HG02571 (cell line): Measurements from ENCODE around the gene PPIL4.
A peak's percentile ranks its signal among the peaks of the same experiment; 100 is the strongest.

Experiments used
- ATAC-seq: cut with Tn5 transposase; IDR thresholded peaks from one replicate; pipeline ENCODE4 v1.9.1; 2021; ENCODE audit warnings: mild to moderate bottlenecking, moderate library complexity; ENCODE audit not compliant: unreplicated experiment

Gene PPIL4

DNA sequence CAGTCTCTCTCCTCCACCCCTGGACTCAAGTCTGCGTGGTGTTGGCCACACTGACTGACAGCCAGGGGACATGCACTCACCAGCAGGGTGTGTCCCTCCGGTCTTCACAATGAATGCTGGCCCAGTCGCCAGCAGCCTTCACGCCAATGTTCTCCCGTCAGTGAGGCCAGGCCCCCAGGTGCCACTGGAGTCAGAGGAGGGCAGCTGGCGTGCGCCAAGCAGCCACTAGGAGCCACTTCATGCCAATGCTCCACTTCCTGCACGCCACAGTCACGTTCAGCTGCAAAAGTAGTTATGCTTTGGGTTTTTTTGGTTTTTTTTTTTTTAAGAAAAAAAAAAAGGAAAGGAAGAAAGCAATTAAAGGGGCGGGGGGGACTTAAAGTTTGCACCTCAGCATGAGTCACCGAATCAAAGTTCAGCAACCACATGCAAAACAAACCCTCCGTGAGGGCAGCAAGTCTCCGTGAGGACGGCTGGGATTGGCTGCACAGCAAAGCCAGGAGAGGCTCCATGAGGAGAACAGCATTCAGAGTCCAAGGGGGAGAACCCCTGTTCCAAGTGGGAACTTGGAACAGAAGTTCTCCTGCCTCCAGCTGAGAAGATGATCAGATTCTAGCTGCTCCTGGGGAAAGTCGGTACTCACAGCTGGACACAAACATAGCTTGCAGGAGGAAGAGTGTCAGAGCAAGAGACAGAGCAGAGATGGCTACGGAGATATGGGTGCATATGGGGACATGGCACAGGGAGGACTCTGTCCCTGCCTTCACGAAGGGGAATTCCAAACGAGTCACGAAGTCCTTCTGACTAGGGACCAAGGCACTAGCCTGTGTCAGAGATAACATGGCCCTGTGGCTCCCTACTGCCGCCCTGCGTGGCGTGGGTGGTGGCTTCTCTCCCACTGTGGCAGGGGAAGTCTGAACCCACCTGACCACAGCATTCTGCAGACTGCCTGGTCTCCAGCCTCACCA, 60.8 kb downstream of the PPIL4 start, which contains the start of gene ZC3H12D:
ZC3H12D (minus strand) TSS at position 282 of the 968 bp plus-strand sequence. CDS start 10,471 bp downstream, outside the sequence.
- ATAC-seq, result peak; percentile 34

DNA sequence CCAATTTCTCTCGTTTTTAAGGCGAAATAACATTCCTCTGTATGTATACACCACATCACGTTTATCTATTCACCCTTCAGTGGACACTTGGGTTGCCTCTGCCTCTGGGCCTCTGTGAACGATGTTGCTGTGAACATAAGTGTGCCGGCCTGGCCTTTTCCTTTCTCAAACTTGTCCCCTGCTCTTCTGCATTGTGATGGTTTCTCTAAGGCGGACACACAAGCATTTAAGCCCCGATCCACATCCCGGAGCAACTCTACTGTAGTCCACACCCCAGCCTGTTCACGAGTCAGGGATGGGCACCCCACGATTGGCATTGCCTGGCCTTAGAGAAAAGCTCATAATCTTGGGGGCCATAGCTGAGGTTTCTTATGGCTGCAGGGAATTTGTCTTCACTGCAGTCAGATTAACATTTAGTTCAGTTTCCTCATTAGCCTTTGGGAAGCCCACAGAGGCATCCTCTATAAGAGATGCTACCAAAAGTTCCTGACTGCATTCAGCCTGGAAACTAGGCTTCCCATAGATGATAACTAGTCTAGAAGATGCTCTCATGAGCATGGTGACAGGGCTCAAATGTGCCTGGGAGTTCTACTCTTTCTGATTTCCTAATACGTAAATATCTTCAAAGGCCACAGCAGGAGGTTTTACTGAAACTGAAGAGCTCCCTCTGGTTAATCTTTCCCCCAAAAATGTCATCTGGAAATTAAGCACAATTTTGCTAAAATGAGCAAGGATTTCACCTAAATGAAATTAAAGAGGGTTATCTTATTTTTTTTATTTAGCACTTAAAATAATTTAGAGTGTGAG, 61.8 kb downstream of the PPIL4 start:
- no peak for ATAC-seq

DNA sequence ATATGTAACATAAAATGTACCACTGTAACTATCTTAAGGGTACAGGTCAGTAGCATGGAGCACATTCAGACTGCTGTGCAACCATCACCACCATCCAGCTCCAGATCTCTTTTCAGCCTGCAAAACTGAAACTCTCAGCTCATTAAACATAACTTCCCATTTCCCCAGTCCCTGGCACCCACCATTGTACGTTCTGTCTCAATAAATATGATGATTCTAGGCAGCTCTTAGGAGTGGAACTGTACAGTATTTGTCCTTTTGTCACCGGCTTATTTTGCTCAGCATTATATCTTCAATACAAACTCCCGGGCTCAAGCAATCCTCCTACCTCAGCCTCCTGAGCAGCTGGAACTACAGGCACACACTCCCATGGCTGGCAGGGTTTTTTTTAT, 62.5 kb downstream of the PPIL4 start:
- no peak for ATAC-seq

DNA sequence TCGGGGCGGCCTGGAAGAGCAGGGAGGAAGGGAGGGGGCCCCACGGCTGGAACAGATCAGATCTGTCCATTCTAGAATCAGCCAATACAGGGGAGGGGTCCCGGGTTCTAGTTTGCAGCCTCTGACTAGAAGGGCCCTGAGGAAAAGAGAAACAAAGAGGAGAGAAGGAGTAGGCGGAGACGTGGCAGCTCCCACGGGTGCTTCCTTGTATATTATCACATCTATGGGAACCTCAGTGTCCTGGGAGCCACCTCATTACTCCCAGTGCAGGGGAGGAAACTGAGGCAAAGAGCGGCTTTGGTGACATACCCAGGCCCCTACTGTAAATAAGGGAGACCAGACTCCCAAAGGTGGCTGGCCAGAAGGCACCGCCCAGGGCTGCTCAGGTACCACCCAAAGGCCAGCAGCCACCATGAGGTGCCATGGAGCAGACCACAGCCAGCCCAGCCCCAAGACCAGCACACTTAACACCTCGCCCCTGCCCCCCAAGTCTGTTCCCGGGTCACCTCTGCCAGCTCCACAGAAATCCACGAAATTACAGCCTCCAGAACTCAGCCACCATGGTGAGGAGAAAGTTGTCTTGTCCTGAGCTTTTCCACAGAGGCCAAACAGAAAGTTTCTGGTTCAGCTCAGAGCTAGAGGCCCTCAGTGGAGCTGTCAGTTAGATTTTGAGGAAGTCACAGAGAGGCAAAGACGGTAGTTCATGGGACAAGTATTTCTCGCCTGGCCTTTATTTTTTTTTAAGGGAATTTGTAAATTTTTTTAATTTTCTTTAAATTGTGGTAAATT, 63.1 kb downstream of the PPIL4 start:
- no peak for ATAC-seq

DNA sequence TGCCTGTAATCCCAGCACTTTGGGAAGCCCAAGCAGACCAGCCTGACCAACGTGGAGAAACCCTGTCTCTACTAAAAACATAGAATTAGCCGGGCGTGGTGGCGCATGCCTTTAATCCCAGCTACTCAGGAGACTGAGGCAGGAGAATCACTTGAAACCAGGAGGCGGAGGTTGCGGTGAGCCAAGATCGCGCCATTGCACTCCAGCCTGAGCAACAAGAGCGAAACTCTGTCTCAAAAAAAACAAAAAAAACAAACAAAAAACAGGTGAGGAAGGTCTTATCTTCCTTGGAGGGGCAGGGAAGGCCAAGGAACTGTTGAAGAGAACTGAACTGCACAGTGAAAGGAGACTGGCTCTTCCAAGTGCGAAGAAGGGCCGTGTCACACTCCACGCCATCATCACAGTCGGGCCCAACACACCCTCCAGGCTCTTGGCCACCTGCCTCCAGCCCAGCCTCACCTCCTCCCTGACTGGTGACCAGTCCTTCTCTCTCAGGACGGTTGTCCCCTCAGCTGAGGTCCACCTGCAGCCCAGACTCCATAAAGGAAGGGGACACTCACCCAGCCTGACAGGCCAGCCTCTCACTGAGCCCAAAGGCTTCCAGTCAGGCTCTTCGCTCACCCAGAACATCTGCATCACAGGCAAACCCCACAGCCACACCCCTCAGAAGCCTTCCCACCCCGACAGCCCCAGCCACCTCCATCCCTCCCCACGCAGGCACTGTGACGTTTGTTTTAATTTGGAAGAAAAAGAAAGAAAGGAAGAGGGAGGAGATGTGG, 65.2 kb downstream of the PPIL4 start:
- no peak for ATAC-seq

DNA sequence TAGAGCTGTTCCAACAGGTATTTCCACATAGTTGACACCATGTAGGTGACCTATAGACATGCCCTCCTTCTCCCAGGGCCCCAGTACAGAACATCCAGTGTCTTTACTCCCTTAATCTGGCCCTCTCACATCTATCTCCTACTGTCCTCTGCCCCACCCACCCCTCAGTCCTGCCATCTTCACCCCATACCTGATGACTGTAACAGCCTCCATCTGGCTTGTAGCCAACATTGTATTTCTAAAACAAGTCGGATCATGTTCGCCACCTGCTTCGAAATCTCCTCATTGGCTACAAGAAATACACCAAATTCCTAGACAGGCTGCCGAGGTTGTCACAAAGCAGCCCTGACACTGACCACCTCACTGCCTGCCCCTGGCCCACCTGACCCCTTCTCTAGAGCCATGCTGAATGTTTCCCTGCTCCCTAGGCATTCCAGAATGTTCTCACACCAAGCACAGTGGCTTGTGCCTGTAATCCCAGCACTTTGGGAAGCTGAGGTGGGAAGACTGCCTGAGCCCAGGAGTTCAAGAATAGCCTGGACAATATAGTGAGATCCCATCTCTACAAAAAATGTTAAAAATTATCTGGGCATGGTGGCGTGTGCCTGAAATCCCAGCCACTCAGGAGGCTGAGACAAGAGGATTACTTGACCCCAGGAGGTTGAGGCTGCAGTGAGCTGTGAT, 67.1 kb downstream of the PPIL4 start:
- ATAC-seq, result no peak

DNA sequence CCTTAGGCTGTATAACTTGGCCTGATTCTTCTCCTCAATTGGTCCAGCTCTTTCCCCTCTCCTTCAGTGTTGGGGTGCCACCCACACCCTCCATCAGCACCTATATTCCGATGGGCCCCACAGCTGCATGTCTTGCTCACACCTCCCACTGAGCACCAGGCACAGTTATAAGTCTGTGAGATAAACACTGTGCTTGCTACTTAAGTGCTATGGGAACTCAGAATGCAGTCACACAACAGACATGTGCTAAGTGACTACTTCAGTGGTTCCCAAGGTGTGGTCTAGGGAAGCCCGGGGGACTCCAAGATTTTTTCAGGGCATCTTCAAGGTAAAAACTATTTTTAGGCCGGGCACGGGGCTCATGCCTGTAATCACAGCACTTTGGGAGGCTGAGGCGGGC, 68.3 kb downstream of the PPIL4 start:
- ATAC-seq, result no peak

DNA sequence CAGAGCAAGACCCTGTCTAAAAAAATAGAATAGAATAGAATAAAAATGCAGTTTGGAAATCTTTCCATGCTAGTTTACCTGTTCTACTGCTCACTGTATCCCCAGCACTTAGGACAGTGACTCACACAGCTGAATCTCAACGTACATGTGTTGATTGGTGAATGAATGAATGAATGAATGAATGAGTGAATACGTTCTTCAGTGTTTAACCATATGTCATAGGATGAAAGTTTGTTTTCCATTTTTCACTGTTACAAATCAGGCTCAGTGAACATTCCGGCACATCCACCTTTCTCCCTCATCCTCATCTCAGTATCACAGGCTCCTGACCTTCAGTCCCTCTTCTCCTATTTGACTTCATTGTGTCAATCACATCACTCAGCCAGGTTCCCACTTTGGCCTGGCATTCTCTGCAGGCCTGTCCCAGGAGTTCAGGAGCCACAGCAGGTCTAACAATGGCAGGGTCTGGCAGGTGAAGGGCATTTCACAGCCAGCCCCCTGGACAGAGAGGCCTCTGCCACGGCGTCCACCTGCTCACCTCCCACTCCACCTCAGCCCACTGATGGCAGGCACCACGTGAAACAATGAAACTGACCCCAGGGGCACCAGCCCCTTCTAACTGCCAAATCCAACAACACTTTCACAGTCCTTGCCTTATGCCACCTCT, 68.9 kb downstream of the PPIL4 start:
- no peak for ATAC-seq

DNA sequence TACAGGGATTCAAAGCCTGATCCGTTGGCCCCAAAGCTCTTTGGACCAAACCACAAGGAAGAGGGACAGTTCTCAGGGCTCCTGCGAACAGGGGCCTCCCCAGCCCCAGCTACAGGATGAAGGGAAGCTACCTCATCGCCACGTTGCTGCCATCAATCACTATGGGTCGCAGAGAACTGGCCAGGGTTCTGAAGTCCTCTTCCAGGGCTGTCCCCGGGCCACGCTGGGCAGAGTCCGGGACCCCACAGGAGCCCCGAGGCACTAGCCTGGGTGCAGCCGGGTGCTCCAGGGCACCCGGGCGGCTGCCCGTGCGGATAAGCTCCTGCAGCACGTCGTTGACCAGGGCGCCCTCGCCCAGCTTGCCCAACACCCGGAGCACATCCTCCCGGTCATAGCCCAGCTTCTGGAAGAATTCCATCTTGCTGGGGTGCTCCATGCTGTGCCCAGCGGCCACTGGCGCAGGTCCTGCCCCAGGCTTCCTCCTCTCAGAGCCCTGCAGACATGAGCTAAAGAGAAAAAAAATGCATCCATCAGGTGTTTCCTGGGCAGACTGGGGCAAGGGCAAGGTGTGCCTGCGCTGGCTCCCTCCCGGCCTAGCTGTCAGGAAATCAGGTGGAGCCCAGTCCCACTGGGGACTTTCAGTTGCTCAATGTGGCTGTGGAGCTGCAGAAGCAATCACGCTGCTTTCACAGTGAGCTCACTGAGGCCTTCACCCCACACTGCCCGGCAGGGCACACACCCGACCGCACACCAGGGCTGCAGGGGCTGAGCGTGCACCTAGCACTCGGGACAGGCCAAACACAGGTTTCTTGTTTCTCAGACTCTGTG, 71.5 kb downstream of the PPIL4 start:
- ATAC-seq, result no peak

DNA sequence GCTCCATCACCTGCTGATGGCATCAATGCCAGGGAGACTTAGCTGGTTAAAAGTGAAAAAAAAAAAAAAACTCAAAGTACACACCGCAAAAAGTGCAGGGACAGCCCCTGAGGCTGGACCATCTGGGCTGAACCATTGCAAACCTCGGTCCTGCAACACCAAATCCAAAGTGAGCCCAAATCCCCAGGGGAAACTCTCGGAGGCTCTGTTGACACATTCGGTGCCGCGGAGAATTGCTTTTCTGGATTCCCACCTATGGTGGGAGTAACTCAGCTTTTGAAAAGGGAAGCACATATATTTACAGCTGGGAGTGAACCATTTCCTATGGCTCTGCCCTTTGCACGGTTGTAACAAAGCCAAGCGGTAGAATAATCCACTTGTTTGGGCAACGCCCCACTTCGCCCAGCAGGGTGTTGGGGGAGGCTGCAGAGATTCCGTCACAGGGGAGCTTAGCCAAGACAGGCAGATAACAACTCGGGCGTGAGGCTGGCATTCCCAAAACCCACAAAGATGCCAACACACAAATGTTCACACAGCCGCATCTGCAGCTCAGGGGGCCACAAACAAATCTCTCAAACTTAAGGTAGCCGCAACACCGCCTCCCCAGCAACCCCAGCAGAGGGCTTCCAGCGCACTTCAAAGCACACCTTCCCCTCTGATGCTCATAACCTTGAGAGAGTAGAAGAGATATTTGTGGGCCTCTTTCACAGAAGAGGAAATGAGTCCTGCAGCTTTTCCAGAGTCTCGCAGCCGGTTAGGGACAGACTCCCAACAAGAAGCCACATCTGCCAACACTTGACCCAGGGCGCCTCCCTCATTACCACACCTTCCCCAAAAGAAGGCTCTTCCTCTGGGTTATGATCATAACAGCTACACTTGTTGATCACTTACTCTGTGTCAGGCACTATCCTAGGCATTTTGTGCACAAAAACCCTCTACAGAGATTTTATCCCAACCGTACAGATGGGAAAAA, 72.5 kb downstream of the PPIL4 start:
- ATAC-seq, result no peak

DNA sequence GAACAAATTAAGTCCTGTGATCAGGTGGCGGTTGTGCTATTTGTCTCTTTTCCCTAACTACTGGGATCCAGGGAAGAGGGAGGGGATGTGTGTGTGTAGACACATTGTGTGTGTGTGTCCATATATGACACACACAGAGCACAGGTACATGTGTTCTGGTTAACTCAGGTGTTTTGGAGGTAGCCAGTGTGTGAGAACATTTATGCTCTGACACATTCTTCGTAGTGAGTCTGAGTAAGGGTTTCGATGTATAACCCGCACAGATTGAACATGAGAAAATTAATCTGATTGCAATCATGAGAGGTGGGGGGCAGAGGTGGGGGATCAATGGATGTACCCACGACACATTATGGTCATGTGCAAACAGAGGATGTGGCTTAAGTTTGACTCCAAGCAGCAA, 73.6 kb downstream of the PPIL4 start:
- ATAC-seq, result no peak

DNA sequence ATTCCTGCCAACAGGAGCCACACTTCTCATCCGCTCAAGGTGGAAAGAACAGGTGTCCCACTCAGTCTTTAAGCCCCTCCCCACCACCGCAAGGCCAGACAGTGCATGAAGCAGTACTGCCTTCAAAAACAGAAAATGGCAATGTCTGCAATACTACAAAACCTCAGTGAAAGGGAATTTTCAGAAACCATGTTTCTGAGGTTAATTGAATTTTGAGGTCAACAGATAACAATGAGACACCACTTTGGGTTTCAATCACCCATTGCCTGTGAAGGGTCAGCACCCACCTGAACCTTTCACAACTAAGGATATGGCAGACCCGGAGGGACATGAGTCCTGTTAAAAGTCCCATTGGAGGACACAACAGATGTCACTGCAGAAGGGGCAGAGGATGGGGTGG, 74.0 kb downstream of the PPIL4 start:
- ATAC-seq, result no peak

DNA sequence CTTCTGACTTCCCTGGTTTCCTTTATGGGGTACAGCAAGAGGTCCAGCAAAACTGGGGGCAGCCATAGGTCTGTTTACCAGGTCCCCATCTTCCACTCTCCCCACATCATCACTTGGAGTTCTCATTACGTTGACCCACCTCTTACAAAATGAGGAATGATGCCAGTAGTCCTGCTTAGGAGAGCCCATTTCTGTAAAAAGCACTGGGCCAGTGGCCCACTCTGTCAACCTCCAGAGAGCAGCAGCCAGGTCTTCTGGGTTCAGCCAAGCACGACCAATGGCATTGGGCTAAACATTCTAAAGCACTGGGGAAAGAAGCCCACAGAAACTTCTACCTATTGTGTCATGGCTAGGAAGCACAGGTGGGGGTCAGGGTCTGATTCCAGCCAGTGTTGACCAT, 74.9 kb downstream of the PPIL4 start:
- ATAC-seq, result no peak

DNA sequence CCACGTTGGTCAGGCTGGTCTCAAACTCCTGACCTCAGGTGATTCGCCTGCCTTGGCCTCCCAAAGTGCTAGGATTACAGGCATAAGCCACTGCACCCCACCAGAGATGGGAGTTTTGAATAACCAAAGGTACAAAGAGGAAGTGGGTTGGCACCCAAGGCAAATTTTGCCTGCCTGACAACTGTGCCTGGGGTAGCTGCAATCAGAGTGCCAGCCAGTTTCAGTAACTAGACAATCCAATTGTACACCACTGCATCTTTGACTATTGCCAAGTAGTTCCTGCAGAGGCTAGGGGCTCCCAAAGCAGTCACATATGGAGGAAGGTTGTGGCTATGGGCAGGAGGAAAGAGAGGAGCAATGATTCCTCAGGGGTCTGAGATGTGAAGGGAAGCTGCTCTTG, 77.7 kb downstream of the PPIL4 start:
- no peak for ATAC-seq

DNA sequence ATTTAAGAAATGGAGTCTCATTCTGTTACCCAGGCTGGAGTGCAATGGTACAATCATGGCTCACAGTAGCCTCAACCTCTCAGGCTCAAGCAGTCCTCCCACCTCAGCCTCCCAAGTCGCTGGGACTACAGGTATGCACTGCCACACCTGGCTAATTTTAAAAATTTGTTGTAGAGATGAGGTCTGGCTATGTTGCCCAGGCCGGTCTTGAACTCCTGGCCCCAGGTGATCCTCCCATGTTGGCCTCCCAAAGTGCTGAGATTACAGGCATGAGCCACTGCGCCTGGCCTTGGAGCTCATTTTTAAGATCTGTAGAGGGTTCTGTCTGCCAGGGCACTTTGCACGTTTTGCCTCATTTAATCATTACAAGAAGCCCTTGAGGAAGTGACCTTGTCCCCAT, 78.6 kb downstream of the PPIL4 start:
- ATAC-seq, result no peak

DNA sequence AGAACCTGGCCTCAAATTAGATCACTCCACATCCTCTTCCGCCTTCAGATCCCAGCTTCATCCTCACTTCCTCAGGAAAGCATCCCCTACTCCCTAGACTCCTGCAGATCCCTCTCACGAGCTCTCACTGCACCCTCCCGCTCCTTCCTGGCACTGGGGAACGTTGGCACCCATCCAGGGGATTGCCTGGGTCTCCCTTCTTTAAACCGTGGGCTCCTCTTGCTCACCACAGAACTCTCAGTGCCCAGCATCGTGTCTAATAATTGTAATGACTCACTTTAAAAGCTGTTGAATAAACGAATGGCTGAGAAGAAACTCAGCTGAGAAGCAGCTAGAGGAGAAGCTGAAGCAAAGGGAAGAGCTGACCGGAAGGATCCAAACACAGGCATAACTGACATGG, 81.4 kb downstream of the PPIL4 start:
- no peak for ATAC-seq

DNA sequence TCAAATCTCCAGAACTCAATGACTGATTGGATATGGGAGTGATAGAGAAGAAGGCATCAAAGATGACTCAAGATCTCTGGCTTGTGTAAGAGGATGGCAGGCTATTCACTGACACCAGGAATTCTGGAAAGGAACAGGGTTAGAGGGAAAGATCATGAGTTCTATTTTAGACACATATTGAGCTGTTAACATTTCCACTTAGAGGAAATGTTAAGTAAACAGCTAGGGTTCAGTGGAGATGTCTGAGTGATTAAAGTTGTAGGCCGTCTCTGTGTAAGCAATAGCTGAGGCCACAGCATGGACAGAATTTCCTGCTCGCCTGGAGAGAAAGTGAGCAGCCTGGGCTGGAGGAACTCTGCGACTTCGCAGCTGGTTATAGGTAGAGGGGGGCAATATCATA, 82.1 kb downstream of the PPIL4 start:
- no peak for ATAC-seq
